Stimulated activated CD8-positive, alpha-beta memory T cell treated with anti-CD3 and anti-CD28 coated beads, Interleukin-4, amount 100 ng/mL, for 24 hours (primary cell): ENCODE results near the gene ANKS1B.
"Not testable (repeated sequence)": the region's sequence is repeated elsewhere in the genome, so short reads cannot be mapped to it uniquely, and the experiment has no call there.

Experiments used
- DNase-seq: peaks from one replicate; pipeline ENCODE4 v3.0.0-alpha.2; 2020; ENCODE audit warnings: low read depth

The ANKS1B gene

GRCh38 chr12:99374023-99374422, 610.7 kb downstream of the ANKS1B start:
- DNase-seq = no peak

- DNase-seq = no peak
Measured at GRCh38 chr12:99372257-99372920, 612.3 kb downstream of the ANKS1B start.

GRCh38 chr12:99370421-99371138, 614.2 kb downstream of the ANKS1B start:
- no peak for DNase-seq

- DNase-seq = no peak
Measured at GRCh38 chr12:99367181-99367580, 617.6 kb downstream of the ANKS1B start.

GRCh38 chr12:99352269-99352668, 632.5 kb downstream of the ANKS1B start:
- DNase-seq = no peak

GRCh38 chr12:99343960-99344359, 640.8 kb downstream of the ANKS1B start:
- no peak for DNase-seq

- no peak for DNase-seq
Measured at GRCh38 chr12:99339663-99340062, 645.1 kb downstream of the ANKS1B start.

- no peak for DNase-seq
Measured at GRCh38 chr12:99334285-99335056, 650.3 kb downstream of the ANKS1B start.

- no peak for DNase-seq
Measured at GRCh38 chr12:99332936-99333591, 651.7 kb downstream of the ANKS1B start.

- DNase-seq = no peak
Measured at GRCh38 chr12:99330216-99330615, 654.5 kb downstream of the ANKS1B start.

GRCh38 chr12:99321210-99321609, 663.5 kb downstream of the ANKS1B start:
- DNase-seq = not testable (repeated sequence)

- no peak for DNase-seq
Measured at GRCh38 chr12:99311373-99311772, 673.4 kb downstream of the ANKS1B start.

GRCh38 chr12:99309812-99310211, 674.9 kb downstream of the ANKS1B start:
- DNase-seq = no peak

- DNase-seq = no peak
Measured at GRCh38 chr12:99302874-99303273, 681.9 kb downstream of the ANKS1B start.

- DNase-seq = no peak
Measured at GRCh38 chr12:99287136-99287535, 697.6 kb downstream of the ANKS1B start.

GRCh38 chr12:99284161-99284560, 700.6 kb downstream of the ANKS1B start:
- DNase-seq = no peak

- no peak for DNase-seq
Measured at GRCh38 chr12:99282624-99283023, 702.1 kb downstream of the ANKS1B start.

- no peak for DNase-seq
Measured at GRCh38 chr12:99282086-99282485, 702.6 kb downstream of the ANKS1B start.

GRCh38 chr12:99281277-99281676, 703.5 kb downstream of the ANKS1B start:
- DNase-seq = no peak

GRCh38 chr12:99278899-99279298, 705.8 kb downstream of the ANKS1B start:
- no peak for DNase-seq

- no peak for DNase-seq
Measured at GRCh38 chr12:99277591-99278379, 707.0 kb downstream of the ANKS1B start.

GRCh38 chr12:99271071-99271470, 713.7 kb downstream of the ANKS1B start:
- no peak for DNase-seq
